Measurements from ENCODE around the gene MYH10.

MYH10 gene

GRCh38 chr17:8659758-8660410 lies 29.4 kb upstream of the MYH10 start:
- no peak for TF ChIP-seq CTCF (conservative IDR thresholded peaks at IDR 0.05)
- H3K27ac ChIP-seq, result no peak overlapping the region

GRCh38 chr17:8658810-8659209 lies 28.3 kb upstream of the MYH10 start:
- no peak overlapping the region for H3K27ac ChIP-seq

GRCh38 chr17:8656693-8657092 lies 26.2 kb upstream of the MYH10 start:
- no peak for TF ChIP-seq CTCF (conservative IDR thresholded peaks at IDR 0.05)
- no peak overlapping the region for H3K27ac ChIP-seq

More at GRCh38 chr17:8658810-8659209, 28.3 kb upstream of the MYH10 start:
- no peak for TF ChIP-seq CTCF (conservative IDR thresholded peaks at IDR 0.05)

GRCh38 chr17:8654822-8655221 lies 24.3 kb upstream of the MYH10 start:
- TF ChIP-seq CTCF (conservative IDR thresholded peaks at IDR 0.05), result no peak
- H3K27ac ChIP-seq, result no peak overlapping the region

- H3K27ac ChIP-seq, result no peak overlapping the region
- TF ChIP-seq CTCF (conservative IDR thresholded peaks at IDR 0.05), result no peak
Observed at GRCh38 chr17:8651013-8651412, 20.5 kb upstream of the MYH10 start.

GRCh38 chr17:8650119-8650499 lies 19.6 kb upstream of the MYH10 start:
- no peak for TF ChIP-seq CTCF (conservative IDR thresholded peaks at IDR 0.05)
- H3K27ac ChIP-seq, result no peak overlapping the region

- no peak for TF ChIP-seq CTCF (conservative IDR thresholded peaks at IDR 0.05)
- no peak overlapping the region for H3K27ac ChIP-seq
Observed at GRCh38 chr17:8649157-8650118, 18.9 kb upstream of the MYH10 start.
